HG03039 (cell line): ENCODE results near the gene MTHFD2.

Source experiments
- ATAC-seq: cut with Tn5 transposase; IDR thresholded peaks from one replicate; pipeline ENCODE4 v1.9.1; 2021; ENCODE audit warnings: mild to moderate bottlenecking, moderate library complexity; ENCODE audit not compliant: unreplicated experiment

Gene MTHFD2

GRCh38 chr2:74261204-74261864 is 62.9 kb downstream of the MTHFD2 start:
- no peak for ATAC-seq

GRCh38 chr2:74262681-74263080 is 64.3 kb downstream of the MTHFD2 start:
- no peak for ATAC-seq

DNA sequence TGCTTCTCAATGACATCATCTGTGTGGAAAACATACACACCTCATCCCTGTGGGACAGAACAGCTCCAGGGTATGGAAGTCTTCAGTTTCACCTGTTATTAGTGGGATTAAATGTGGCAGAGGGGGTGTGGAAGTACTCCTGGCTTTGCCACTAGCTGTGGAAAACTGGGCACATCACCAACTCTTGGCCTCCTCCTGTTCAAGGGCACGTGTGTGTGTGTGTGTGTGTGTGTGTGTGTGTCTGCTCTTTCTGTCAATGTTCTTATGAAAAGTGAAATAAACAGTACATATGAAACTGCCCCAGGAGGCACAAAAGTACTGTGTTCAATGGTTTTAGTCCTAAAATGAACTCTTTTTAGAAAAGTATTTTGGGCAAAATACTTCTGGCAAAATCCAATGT is 65.9 kb downstream of the MTHFD2 start:
- ATAC-seq = no peak

GRCh38 chr2:74267068-74267467 is 68.7 kb downstream of the MTHFD2 start:
- no peak for ATAC-seq
